Left renal cortex interstitium (tissue), 4 donors: ENCODE measurements around the gene FRMD1. TPM values are rescaled to one million over a fixed set of nuclear protein-coding genes. Genes with fewer than 3 reads are reported as not detected.

Experiments
- DNase-seq, 4 donors: peaks; one replicate each; pipeline ENCODE4 v3.0.0-alpha.2; 2013; ENCODE audit warnings: low read depth in 4 of 4, low spot score in 2 of 4, missing footprints in 1 of 4
- polyA plus RNA-seq, 4 donors: library from polyadenylated mRNA; unstranded; fragments of 120-200 nt; gene quantifications; one replicate each; pipeline ENCODE4 v1.2.1, GENCODE V29; 2013; ENCODE audit not compliant: insufficient read length in 4 of 4

Gene FRMD1
- polyA plus RNA-seq: 10 to 100 TPM; 12.2 to 30.9 (median 20.0) TPM

DNA sequence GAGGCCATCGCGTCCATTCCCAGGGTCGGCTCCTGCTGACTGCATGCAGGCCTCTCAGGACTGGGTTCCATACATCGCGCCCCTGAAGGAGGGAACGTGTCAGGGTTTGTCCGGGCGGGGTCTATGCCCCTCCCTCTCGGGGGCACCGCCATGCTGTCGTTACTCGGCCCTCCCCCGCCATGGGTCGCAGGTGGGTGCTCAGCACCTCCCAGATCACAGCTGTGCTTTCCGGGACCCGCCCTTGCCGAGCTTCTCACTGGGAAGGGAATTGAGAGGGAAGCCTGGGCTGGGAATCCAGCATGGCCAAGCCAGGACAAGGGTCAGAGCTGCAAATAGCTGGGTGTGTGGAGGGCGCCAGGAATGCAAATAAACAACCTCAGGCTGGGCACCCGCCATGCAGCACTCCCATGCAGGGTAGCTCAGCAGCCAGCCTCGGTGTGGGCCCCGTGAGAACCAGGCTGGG lies at the start of gene FRMD1:
Gene FRMD1 (minus strand): TSS at position 270 of the 463 bp plus-strand sequence. CDS start 118 bp downstream, at position 152.
- DNase-seq: no peak

DNA sequence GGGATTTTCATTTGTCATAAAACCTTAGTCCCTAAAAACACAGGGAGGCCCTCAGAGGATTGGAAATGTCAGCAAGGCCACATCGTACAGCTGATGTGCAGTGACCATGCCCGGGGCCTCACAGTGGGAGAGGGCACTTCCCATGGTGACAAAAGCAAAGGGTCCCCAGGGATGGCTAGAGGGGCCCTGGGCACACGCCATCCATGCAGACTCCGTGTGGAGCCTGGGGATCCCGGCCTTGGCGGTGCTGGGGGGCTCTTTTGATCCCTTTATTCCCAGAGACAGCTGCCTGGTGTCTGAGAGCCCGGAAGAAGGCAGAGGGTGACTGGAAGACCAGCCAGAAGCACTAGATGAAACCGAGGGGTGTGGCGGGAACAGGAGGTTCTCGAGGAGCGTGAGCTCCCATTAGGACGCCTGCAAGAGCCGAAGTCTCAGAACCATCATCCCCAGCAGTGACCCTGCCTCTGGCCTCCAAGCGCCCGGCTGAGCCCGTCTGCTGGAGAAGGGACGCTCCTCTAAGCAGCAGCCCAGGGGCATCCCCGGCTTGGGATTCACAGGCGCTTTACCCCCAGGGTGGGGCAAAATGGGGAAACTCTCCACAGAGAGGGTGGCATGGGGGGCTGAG lies 49.1 kb upstream of the FRMD1 start:
- DNase-seq: no peak

DNA sequence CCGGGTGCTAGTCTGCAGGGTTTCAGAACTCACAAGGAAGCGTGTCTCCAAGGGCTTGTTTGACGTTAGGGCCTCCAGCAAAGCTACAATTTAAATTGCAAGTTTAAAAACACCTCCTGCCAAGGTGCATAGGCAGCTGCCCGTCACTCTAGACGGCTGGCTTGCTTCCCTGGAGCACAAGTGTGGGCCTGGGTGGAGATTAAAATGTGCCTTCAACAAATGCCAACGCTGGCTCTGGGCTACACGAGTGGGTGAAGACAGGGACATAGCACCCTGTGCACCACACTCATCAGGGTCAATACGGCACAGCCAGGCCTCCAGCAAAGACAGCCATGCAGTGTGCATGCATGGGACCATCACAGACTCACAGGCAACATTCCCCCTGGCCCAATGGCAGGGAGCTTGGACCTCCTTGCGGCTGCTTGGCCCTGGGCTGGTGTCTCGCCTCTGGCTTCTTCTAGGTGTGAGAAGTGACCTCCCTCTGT lies 48.4 kb upstream of the FRMD1 start:
- DNase-seq: no peak

DNA sequence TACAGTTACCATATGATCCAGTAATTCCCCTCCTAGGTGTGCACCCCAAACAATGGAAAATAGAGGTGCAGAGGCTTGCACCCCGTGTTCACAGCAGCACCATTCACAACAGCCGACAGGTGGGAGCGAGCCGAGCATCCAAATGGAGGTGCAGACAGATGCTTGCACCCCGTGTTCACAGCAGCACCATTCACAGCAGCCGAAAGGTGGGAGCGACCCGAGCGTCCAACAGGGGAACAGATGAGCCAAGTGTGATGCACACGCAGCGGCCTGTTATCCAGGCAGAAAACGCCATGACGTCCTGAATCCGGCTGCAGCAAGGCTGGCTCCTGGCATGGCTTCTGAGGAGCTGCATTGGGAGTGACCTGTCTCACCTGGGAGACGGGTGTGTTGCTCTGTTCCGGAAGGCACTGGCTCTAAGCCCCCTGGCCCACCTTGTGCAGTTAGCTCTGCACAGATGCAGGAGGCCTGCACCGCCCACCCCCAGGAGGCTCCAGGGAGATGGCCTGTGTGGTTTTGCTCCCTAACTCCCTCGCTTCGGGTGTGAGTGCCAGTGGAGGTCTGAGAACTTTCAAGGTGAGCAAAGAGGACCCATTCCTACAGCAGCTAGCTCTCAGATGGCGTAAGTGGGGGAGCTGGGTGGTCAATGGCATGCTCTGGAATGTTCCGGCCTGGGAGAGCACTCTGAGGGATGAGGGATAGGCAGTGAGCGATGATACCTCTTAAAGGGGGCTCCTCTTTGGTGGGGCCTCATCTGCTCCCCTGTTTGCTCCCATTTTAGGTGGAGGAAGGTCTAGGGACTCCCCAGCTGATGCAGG lies 47.8 kb upstream of the FRMD1 start:
- no peak for DNase-seq

DNA sequence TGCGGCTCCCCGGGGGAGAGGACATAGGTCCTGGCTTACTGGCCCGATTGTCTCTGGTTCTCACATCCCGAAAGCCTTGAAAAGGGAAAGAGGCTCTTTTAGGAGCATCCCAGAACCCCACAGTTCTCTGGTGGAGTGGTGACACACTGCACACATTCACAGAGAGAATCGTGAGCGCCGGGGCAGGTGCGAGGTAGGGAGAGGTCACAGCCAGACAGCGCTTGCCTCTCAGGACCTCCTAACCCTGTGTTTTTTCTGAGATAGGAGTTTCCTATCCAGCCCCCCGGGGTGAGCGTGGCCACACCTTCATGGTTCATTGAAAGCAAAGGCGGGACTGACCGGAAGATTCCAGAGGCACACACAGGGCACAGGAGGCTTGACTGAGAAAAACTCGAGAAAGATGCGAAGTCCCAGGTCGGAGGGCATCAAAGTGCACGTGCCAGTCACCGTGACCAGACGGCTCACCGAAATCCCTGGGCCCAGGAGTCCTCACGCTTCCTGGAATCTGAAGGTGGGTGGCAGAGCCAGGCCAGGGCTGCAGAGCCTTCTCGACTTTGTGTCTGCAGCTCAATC lies 46.5 kb upstream of the FRMD1 start:
- DNase-seq: no peak

DNA sequence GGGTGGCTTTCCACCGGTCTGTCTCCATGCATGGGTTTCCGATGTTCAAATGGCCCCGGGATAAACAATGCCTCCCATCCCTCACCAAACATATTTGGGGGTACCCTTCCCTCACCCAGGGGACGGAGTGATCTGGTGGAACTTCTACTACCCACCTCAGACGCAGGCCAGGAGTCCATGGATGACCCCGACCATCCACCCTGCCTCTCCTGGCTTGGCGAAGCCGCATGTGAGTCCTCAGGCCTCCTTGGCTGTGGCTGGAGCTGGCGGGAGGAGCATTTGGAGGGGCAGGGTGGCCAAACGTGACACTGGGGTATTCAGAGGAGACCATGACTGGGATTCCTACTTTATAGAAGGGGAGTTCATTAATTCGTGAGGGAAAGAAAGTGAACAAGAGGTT lies 45.9 kb upstream of the FRMD1 start:
- DNase-seq: no peak

DNA sequence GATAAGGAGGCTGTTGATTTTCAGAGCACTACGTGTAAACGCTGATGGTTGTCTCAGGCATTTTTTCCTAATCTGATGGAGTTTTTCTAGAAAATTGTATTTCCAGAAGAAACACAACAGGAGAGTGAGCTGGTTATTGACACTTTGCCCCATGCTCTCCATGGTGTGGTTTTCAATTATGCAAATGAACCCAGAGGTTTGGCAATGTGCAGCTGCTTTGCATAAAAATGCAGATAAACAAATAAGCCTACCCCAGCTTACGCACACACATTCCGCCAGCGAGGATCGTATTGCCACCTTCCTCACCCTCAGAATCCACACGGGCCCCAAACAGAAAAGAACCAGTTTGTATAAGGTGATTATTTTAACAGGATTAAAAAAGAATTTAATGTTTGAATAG lies 45.1 kb upstream of the FRMD1 start:
- no peak for DNase-seq

DNA sequence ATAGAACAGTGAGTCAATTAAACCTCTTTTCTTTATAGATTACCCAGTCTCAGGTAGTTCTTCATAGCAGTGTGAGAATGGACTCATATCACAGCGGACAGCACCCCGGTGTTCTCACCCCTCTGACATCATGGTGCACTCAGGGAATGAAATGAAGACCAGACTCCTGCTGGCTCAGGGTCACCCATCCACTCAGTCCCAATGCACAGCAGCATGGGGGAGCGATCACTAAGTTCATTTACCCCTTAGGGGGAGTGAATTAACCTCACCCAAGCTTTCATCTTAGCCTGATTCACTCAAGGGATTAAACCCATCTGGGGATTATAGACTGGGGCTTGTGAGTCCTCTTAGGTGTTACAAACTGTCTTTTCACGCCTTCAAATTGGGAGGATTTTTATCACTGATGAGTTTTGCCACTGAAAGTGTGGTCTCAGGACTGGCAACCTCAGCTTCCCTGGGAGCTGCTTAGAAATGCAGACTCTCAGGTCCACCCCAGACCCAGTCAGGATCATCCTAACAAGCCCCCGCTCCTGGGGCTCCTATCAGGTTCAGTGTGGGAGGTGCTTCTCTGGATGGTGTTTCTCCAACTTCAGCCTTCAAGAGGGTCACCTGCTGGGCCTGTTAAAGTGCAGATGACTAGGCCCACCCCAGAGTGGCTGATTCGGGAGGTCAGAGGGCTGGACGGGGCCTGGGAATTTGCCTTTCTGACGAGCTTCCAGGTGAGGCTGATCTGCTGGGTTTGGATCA lies 44.3 kb upstream of the FRMD1 start:
- no peak for DNase-seq

DNA sequence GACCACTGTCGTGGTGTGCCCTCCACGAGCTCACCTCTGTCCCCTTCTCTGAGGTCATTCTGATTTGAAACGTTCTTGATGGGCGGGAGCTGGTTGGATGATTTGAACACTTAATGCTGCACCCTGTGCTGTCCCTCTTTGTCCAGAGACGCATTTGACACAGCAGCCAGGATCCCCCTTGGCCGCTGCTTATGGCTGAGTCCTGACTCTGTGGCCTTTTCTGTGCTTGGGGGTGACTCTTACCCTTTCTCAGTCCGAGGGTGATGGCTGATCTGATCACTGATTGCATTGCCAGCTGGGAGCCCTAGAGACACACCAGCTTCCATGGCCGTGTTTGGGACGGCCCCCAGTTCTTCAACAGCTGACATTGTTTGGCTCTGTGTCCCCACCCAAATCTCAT lies 43.5 kb upstream of the FRMD1 start:
- no peak for DNase-seq

DNA sequence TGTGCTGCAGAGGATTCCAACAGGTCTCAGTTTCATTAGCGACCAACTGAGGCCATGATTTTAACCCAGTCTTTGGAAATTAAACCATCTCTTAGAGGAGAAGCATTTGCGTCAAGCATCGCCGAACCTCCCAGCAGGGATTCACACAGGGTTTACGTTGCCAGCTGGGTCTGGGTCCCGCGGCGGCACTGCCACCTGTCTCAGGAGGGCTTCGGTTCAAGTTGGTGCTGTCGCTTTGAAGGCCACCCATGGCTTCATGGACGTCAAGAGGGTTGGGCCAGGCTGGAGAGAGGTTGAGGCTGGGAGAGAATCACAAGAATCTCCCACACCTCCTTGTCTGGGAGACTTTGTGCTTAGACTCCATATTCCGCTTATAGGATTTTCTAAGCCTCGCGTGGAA lies 43.0 kb upstream of the FRMD1 start:
- no peak for DNase-seq

DNA sequence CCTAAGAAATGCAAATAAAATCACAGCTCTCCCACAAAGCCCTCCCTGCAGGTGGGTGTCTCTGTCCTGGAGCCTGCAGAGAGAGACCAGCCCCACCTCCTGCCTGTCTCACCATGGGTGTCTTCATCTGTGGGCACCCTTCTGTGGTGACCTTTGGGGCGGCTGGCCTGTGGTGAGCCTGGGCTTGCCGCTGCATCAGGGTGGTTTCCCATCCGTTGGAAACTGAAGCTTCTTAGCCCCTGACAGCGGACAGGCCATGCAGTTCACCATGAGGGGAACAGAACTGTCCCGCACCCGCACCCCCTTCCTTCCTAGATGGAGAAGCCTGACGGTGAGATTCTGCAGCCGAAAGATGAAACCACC lies 42.3 kb upstream of the FRMD1 start:
- no peak for DNase-seq

DNA sequence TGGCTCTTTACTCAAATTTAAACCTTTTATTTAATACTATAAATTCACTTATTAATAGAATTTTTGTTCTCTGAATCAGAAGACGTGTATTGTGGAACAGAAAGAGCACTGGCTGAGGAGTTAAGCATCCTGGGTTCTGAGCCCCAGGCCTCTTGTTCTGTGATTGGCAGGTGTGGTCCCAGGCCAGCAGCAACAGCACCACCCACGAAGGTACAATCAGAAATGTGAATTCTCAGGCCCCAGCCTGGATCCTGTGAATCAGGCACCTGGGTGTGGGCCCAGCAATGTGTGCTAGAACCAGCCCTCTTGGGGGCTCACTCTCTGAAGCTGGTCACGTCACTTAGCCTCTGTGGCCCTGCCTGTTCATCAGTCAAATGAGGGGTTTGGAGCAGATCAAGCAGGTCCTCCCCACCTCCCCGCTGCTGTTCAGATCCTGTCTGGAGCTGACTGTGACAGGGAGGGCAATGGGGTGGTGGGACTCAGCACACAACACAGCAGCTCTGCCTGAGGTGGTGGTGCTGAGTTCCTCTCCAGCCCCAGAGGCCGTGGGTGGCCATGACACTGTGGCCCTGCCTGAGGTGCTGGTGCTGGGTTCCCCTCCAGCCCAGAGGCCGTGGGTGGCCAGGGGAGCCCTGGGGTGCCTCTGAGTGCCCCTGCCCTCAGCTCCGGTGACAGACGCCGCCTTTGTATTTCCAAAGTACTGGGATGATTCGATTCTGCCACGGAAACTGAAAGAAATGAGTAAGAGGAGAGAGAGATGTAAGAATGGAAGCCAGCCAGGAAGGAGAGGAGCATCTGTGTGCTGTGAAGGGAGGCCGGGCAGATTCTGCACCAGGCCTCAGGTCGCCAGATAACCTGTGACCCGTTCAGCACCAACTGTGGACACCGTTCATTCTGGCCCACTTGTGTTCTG lies 41.6 kb upstream of the FRMD1 start:
- DNase-seq: no peak

DNA sequence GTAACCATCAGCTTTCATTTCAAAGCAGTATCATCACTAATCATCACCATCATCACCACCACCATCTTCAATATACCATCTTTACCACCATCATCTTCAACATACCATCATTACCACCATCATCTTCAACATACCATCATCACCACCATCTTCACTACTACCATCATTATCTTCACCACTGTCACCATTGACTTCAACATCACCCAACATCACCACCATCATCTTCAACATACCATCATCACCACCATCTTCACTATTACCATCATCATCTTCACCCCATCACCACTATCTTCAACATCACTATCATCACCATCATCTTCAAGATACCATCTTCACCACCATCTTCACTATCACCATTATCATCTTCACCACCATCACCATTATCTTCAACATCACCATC lies 40.5 kb upstream of the FRMD1 start:
- DNase-seq: no peak

DNA sequence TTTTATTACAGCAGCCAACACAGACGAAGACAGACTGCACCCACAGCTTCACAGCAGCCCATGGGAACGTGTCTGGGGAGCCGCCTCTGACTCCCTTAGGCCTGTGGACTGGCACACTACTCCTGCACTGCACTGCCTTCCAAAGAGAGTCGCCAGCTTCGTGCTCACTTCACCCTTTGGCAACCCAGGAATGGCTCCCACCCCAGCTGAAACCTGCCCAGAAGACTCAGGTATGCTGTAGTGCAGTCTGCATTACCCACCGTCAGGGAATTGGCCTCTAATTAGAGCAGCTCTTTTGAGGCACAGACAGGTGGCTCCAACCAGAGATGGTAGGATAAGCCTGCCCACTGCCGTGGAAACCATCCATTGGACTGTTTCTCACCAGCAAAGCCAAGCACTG lies 39.9 kb upstream of the FRMD1 start:
- no peak for DNase-seq

DNA sequence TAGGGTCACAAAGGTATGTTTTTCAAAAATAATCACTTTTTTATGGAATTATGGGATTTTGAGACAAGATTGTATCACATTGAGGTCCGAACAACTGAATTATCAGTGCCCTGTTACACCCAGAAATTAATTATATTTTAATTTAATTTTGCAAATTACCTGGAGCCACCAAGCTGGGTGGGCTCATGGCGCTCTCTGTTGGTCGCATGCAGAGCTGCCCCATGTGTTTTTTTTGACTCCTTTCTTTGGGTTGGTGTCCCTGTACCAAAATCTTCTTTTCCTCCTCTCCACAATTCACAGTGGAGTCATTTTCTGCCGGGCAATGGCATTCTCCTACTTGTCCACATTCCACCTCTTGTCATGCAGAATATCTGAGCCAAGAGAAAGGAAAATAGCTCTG lies 38.9 kb upstream of the FRMD1 start:
- no peak for DNase-seq

DNA sequence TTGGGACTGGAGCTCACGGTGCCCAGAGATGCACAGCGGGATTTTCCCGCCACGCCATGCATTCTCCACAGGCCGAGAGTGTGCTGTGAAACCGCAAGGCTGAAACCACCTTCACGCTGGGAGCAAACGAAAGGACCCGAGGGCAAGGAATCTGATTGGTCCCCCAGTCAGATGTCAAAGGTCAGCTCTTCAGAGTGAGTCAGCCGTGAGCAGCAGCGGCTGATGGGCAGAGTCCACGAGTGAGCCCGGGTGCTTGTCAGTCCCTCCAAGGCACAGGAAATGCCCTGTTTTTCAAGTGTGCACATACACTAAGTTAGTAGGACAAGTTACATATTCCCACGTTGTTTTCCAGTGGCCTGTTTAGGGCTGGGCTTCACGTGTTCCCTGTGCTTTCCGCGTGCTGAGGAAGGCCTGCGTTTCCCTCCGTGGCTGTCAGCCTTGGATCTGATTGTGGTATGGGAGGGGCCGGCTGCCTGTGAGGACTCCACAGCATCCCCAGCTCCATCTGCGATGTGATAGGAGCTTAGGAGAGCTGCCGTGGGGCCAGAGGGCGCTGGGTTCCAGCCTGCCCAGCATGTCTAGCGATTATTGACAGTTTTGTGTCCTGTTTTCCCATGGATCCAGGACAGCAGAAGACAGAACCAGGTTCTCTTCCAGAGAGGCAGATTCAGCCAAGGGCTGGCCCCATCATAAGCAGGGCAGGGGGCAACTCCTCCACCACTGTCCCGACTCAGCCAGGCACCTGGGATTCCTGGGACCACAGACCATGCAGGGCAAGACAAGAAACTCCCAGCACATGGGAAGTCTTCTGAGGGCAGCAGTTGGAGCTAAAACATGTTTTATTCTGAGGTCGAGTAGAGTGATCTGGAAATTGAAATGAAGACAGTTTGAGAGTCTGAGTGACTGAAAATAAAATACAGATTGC lies 38.2 kb upstream of the FRMD1 start:
- no peak for DNase-seq

DNA sequence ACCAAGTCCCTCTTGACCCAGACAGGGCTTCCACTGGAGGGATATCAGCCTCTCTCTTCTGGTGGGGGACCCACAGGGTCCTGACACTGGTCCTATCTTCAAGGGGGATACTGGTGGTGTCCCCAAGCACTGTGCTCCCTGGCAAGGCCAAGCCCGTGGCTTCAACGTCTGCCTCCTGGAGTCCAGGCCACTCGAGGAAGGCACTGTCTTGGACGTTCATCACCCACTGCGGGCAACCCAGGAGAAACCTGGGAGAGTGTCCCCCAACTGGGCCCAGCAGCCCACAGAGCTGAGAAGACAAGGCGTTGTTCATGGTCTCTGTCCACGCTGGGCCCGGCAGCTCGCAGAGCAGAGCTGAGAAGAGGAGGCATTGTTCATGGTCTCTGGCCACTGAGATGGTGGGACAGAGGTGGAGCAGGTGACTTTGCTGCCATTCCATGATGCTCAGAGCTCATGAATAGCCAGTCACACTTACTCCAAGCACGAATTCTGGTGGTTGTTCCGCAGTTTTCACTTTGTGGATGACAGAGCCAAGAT lies 37.5 kb upstream of the FRMD1 start:
- DNase-seq: no peak

DNA sequence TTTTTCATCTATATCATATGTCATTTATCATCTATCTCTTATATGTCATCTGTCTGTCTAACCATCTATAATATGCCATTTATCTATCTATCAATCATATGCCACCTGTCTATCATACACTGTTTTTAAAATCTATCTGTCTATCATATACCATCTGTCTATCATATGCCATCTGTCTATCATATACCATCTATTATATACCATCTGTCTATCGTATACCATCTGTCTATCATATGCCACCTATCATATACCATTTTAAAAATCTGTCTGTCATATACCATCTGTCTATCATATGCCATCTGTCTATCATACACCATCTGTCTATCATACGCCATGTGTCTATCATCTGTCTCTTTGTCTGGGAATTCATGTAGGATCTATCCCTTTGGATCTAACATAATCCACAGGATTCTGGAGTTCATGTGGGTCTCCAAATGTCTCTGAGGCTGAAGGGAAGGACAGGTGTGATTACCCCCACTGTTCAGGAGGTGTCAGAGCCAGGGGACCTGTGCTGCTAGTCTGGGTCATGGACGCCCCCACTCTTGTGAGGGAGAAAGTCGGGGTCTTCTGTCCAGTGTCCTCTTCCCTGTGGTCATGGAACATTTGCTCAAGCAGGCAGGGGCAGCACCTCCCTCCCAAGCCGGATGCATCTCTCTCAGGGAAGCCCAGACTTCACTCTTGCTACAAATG lies 36.9 kb upstream of the FRMD1 start:
- DNase-seq: no peak
